Activated CD4-positive, alpha-beta T cell treated with anti-CD3 and anti-CD28 coated beads, Interleukin-10, Interleukin-2, amounts not matched to agents 100 ng/mL and 50 ng/mL, durations not matched to agents 16 hours and 8 hours (primary cell): ENCODE measurements around the gene NEU4.
A peak's percentile ranks its signal among the peaks of the same experiment; 100 is the strongest.
"Not testable (repeated sequence)": the region's sequence is repeated elsewhere in the genome, so short reads cannot be mapped to it uniquely, and the experiment has no call there.

Experiments
- DNase-seq: peaks from one replicate; pipeline ENCODE4 v3.0.0-alpha.2; 2020

The NEU4 gene

DNA sequence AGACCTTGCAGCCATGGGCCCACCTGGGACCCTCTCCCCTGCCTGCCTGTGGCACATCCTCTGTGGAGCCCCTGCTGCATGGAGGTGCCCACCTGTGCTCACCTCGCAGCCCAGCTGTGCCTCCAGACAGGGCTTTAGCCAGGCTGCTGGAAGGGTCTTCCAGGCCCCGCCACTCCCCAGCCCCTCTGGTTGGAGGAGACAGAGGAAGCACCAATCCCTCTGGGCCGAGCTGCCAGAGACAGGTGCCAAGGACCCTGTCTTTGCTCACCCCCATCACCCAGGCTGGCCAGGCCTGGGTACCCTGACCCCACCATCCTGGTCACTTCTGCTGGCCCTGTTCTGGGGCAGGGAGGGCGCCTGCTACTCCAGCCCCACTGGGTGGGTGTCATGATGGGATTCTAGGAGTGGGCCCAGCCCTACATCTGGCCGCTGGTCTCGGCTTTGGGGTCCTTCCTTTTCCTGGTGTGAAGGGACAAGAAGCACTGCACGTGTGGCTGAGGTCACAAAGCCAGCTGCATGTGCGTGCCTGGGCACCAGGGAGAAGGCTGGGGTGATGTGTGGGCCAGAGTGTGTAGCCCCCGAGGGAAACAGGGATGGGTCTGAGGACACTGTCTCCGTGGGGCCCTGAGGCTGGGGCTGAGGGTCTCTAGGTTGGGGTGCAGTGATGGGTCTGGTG lies 9.3 kb upstream of the NEU4 start:
- DNase-seq = no peak

DNA sequence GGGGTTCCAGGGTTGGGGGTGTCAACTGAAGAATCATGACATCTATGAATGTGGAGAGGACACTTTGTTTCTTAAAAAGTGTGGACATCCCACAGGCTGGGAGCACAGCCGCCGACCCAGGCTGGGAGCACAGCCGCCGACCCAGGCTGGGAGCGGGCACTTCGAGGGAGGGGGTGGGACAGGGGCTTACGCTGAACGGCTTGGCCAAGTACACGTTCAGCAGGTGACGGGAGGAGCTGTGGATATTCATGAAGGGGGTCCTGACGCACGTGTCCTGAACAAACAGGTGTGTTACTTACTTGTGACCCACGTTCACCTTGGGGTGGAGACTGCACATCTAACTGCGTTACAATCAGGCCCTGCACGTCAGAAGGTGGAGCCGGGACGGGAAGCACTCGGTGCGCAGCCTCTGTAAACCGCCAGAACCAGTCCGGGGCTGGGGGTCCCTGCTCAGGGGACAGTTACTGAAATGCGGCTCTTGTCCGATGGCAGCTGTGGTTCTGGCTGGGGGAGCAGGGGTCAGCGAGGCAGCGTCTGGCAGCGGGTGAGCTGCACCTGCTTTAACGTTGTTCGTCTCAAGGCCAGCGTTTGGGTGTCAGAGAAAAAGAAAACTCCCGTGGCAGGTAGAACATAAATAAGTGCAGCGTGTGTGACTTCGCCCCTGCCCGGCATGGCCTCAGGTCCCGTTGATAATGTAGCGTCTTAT lies 8.6 kb upstream of the NEU4 start:
- DNase-seq = not testable (repeated sequence)

DNA sequence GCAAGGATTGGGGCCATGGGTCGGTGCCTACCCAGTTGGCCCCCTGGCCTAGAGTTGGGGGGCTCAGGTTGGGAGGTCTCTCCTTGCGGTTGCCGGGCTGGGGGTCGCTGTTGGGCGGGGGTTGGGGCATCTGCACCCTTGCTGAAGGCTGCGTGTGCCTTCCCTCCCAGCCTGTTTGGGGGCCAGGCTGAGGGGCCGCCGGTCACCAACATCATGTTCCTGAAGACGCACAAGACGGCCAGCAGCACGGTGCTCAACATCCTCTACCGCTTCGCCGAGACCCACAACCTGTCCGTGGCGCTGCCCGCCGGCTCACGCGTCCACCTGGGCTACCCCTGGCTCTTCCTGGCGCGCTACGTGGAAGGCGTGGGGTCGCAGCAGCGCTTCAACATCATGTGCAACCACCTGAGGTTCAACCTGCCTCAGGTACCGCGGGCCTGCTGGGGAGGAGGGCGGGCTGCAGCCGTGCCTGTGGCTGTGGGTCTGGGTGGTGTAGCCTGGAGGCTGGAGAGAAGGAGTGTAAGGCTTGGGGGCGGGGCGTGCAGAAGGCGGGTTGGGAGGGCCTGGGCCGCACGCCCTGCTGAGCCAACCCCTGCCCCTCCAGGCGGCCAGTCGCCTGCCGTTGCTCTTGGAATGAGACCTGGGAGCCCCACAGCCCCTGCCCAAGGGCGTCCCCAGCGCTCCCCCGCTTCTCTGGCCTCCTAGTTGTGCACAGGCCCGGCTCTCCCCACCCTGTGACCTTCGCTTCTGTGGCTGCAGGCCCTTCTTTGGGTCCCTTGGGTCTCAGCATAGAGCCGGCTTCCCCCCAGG lies 7.2 kb upstream of the NEU4 start:
- no peak for DNase-seq

DNA sequence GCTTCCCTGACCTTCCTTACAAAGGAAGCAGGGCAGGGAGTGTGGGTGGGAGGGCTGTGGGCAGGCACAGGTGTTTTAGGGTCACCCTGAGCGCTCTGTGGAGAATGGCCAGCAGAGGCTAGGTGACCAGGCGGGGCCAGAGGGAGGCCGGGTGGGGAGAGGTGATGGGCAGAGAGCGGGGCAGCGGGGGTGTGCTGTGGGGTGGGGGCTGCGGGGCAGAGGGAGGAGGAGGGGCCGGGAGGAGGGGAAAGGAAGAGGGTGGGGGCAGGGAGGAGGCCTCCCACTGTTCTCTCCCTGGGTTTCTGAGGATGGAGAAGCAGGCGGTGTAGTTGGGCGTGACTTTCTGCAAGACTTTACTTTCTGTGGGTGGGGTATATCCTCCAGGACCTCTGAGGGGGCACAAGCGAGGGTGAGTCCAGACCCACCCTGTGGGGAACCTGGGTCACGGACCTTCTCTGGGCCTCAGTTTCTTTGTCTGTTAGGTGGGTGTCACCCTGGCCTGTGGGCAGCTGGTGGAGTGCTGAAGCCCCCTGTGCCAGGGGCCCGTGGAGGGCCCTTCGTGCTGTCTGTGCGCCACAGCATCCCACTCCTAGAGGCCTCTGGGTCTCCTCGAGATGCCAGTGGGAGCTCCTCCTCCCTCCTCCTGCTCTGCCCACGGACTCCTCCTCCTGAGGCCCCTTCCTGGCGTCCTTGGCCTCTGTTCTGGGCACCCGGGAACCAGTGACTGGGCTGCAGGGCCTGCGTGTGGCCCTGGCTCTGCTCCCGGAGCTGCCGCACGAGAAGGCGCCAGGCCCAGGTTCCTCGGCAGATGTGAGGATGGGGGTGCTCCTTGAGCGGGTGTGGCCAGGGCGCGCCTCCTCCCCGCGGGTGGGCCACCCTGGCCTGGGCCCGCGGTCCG lies 6.3 kb upstream of the NEU4 start:
- no peak for DNase-seq

DNA sequence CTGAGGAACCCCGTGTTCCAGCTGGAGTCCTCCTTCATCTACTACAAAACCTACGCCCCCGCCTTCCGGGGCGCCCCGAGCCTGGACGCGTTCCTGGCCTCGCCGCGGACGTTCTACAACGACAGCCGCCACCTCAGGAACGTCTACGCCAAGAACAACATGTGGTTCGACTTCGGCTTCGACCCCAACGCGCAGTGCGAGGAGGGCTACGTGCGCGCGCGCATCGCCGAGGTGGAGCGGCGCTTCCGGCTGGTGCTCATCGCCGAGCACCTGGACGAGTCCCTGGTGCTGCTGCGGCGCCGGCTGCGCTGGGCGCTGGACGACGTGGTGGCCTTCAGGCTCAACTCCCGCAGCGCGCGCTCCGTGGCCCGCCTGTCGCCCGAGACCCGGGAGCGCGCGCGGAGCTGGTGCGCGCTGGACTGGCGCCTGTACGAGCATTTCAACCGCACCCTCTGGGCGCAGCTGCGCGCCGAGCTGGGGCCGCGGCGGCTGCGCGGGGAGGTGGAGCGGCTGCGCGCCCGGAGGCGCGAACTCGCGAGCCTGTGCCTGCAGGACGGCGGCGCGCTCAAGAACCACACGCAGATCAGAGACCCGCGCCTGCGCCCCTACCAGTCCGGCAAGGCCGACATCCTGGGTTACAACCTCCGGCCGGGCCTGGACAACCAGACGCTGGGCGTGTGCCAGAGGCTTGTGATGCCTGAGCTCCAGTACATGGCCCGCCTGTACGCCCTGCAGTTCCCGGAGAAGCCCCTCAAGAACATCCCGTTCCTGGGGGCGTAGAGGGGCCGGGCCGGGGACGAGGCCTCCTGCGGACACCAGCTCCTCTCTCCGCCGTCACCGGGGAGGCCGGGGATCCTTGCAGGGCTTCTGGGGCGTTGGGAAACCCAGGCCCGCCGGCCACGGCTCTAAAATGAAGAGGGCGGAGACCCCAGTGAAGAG lies 5.3 kb upstream of the NEU4 start:
- peak; percentile 63 for DNase-seq

DNA sequence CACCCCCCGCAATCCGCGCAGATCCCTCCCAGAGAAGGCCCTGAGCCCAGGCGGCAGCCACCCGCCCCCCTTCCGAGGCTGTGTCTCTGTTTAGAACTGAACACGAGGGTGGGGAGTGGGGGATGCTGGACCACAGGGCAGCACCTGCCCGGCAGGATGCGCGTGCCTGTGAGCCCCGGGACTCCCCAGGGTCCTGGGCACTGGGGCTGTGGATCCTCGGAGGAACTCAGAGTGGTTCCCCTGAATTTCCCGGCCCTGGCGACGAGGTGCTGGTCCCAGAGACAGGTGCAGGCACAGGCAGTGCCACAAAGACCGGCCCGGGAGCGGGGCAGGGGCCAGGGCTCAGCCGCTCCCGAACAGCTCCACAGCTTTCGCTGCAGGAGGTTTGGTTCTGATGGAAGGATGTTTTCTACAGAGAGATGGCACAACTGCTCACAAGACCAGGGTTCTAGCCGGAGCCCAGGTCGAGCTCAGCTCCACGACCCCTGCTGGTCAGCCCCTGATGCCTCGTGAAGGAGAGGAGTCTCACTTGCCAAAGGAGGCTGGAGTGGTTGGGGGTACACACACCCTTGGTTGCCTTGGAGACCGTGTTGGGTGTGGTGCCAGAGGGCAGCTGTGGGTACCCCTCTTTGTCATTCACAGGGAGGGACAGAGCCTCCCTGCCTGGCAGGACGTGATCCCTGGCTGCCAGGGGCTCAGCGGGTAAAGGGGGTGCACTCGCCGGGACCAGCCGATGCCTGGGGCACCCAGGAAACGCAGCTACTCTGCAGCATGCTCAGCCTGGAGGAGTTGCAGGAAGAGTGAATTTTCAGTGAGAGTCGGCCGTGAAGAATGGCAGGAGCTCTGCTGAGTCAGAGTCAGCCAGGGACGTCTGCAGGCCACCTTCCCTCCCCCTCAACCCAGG lies 4.4 kb upstream of the NEU4 start:
- peak; percentile 33 for DNase-seq

DNA sequence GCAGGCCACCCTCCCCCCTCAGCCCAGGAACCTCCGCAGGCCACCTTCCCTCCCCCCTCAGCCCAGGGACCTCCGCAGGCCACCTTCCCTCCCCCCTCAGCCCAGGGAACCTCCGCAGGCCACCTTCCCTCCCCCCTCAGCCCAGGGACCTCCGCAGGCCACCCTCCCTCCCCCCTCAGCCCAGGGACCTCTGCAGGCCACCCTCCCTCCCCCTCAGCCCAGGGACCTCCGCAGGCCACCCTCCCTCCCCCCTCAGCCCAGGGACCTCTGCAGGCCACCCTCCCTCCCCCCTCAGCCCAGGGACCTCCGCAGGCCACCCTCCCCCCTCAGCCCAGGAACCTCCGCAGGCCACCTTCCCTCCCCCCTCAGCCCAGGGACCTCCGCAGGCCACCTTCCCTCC lies 2.8 kb upstream of the NEU4 start:
- DNase-seq = not testable (repeated sequence)

DNA sequence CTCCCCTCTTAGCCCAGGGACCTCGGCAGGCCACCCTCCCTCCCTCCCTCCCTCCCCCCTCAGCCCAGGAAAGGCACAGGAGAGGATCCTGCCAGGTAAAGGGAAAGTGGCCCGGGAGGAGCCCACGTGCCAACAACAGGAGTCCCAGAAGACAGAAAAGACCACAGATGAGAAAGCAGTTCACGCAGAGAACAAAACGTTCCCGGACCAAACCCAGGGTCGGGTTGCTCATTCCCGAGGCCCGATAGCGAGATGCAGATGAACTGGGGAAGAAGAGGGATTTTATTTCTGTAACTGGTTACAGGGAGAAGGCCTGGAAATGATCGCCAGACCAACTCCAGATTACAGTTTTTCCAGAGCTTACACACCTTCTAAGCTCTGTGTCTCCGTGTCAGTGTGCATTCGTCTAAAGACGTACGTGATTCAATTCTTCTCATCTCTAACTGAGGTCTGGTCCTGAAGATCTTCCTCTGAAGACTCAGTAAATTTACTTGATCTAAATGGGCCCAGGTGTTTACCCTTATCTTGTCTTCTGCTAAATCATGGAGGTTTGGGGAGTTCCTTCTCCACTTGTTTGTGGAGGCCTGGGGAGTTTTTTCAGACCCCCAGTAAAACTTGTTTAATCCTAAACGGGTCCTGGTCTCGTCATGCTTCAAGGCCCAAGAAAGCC lies 807 bp upstream of the NEU4 start:
- DNase-seq = no peak

DNA sequence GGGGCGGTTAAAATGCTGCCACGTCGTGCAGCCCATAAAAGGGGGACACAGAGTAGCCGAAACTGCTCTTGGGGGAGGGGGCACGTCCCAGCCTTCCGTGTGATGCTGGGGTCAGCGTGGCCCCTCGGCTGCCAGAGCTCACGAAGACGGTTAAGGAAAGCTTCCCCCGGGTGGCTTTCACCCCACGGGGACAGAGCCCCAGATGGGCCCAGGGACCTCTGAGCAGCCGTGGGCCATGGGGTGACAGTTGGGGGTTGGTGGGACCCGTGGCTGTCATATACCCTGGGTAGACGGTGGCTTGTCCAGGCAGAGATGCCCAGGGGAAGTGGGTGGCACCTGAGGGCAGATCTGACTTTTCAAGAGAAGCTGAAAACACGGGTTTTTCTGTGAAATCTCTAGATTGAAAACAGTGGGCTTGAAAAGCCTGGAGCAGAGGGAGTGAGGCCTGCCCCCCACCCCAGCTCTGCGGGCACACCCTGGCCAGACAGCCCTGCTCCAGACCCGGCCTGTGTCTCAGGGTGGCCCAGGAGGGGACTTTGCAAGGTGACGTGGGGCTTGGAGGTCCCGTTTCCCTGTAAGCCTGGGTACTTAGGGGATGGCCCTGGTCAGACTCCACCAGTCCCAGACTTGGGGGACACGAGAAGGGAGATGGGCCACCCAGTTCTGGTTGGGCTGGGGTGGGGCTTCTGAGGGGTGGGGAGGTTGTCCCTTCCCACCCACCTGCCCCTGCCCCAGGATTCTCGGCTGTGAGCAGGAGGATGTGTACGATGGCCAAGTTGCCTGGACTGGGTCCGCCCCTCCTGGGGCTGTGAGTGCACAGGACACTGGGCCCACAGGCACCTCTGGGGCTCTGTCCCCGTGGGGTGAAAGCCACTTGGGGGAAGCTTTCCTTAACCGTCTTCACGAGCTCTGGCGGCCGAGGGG lies 652 bp downstream of the NEU4 start:
- no peak for DNase-seq

DNA sequence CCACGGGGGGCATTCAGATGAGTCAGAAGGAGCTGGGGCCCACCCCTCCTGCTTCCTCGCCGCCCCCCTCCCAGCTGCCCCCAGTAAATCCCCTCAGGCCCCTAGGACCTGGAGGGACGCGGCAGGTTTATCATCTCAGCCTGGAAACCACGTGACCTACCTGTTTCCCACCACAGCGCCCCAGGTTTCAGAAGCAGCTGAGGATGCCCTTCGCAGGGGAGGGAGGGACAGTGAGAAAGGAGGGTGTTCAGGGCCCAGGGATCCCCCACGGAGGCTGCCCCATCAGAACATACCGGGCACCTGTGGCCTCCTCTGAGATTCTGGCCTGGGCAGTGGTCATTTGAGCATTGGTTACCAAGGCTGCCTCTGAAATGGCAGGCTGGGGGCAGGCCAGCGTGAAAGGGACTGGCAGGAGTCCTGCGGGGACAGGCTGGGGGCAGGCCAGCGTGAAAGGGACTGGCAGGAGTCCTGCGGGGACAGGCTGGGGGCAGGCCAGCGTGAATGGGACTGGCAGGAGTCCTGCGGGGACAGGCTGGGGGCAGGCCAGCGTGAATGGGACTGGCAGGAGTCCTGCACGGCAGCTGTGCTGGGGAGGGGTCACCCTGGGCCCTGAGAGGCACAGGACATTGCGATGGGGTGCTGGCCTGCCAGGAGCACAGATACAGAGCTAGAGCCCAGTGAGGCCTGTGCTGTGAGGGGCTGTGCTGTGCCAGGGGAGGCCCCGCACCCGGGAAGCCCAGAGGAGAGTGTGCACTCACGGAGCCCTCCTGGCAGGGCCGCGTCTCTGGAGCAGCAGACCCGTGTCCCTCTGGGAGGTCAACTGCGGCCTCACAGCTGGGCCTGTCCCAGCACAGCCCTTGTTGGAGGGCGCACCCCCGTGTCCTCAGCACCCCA lies 1.6 kb downstream of the NEU4 start:
- no peak for DNase-seq

DNA sequence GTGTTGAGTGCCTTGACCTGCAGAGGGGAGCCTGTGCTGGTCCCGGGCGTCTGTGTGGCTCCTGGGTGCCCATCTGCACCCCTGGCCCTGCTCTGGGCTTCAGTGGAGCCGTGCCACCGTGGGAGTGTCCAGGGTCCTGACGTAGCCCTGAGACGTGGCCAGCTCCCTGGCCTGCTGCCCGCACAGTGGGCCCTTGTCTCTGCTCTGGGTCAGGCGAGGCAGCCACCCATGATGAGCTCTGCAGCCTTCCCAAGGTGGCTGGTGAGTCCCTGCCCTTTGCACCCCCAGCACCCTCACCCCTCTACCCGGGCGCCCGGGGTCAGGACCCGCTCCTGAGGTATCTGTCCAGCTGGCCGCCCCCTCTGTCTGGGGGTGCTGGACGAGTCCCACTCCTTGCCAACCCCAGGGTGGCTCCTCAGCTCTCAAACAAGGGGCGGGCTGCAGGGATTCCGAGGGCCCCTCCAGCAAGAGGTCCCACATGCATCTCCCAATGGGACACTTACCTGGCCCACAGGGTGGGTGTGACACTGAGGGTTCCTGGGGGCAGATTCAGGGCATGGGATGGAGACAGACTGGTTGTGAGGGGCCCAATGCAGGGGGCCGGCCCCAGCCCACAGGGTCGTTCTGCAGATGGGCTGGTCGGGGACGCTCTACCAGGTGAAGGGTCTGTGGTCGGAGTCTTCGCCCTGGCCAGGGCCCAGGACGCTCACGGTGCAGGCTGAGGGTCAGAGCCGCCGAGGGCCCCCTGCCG lies 2.4 kb downstream of the NEU4 start:
- no peak for DNase-seq

DNA sequence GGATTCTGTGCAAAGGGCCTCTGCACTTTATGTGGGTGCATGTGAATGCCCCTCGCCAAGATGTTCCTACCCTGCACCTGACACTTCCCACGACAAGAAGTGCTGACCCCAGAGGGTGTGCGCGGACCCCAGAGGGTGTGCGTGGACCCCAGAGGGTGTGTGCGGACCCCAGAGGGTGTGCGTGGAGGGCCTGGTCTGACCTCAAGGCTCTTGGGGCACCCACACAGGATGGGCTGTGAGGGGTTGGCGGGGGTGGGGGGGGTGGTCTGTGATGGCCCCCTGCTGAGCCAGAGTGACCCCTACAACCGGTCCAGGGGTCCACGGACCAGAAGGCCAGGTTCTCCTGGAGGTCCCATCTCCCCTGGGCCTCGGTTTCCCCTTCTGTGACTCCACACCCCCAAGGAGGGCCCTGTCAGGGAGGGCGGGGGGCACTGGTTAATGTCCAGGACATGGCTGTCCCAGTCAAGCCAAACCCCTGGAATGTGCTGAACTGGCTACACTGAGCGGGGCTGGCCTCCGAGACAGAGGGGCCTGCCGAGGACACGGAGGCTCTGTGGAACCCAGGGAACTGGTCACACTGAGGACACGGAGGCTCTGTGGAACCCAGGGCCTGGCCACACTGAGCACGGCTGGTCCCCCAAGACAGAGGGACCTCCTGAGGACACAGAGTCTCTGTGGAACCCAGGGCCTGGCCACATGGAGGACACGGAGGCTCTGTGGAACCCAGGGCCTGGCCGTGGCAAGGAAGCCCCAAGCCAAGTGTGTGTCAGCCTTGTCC lies 3.1 kb downstream of the NEU4 start:
- DNase-seq = no peak

DNA sequence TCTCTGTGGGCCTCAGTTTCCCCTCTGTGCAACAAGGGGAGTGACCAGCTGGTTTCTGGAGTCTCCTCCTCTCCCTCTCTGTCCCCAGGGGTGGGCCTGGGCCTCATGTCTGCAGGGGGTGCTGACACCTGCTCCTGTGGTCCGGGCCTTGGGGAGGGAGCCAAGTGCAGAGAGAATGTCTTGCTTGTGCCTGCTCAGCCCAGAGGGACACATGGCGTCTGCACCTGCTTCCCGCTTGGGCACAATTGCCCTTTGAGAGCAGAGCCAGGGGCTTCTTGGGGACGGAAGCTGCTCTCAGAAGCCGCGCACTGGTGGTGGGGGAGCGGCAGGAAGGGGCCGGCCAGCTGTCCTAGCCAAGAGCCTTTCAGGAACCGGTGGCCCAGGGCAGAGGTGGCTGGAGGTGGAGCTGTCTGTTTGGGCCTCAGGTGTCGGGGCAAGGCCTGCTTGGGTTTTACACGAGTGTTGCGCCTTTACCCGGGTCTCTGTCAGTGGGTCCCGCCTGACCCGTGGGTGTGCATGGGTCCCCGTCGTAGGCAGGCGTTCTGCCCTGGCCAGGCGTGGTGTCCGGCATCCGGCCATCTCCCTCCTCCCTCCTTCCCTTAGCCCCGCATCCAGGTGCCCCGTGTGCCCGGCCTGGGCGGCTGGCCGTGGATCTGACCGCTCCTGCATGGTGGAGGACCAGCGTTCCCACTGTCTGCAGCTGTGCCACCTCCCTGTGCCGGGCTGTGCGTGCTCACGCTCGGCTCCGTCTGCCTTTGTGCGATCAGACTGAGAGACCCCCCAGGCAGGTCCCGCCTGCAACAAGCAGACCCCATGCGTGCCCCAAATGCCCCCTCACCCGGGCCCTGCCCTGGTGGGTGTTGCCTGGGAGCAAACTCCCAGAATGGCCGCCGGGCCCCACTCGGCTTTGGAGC lies 4.0 kb downstream of the NEU4 start:
- no peak for DNase-seq

DNA sequence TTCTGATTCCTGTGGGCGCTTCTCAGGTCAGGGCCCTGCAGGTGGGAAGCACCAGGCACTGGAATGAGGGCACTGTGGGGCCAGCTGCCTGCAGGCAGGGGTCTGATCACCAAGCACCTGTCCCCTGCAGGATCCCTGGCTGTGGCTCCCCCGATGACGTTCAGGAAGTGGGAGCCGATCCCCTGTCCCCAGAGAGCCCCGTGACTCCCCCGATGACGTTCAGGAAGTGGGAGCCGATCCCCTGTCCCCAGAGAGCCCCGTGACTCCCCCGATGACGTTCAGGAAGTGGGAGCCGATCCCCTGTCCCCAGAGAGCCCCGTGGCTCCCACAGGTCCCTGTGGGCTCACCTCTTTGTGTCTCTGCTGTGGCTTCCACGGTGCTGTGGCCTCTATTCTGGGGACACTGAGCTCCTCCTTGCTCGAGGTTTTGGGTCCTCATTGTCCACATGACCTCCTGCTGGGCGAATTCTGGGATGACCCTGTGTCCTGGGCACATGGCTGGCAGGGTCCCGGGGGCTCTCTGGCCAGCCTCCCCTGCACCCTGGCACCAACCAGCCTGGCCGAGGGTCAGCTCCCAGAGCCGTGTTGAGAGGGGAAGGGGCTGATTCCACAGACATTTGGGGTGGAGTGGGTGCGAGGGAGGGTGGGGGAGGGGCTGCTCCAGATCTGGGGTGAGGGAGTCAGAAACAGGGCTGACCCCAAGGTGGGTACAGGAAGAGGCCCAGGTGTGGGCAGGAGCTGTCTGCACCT lies 4.8 kb downstream of the NEU4 start:
- no peak for DNase-seq

DNA sequence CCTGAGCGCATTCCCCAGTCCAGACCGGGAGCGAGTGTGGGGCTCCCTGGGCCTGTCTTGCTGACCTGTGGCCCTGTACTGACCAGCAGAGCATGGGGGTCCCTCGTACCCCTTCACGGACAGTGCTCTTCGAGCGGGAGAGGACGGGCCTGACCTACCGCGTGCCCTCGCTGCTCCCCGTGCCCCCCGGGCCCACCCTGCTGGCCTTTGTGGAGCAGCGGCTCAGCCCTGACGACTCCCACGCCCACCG lies 5.3 kb downstream of the NEU4 start:
- no peak for DNase-seq
